ENCODE data around the gene TTC16.

The TTC16 gene

GRCh38 chr9:127697575-127697974, 18.3 kb upstream of the TTC16 start:
- DNase-seq (ENCODE audit: low spot score): no peak
- H3K27ac ChIP-seq: 0 out of 2 replicates have a peak overlapping the region, but pooled peaks have one; percentile 0
- ChIA-PET CTCF (no interaction called here), POLR2A (ENCODE audit: low non-redundant PET) (no interaction called here)
- TF ChIP-seq CTCF (conservative IDR thresholded peaks at IDR 0.05; ENCODE audit: low read depth): no peak

GRCh38 chr9:127698386-127698785, 17.5 kb upstream of the TTC16 start:
- H3K27ac ChIP-seq: no peak overlapping the region
- CTCF ChIA-PET: no interaction called here
- no peak for TF ChIP-seq CTCF (conservative IDR thresholded peaks at IDR 0.05; ENCODE audit: low read depth)
- POLR2A ChIA-PET (ENCODE audit: low non-redundant PET): no interaction called here
- DNase-seq (ENCODE audit: low spot score): no peak

- TF ChIP-seq CTCF (conservative IDR thresholded peaks at IDR 0.05; ENCODE audit: low read depth): no peak
- DNase-seq (ENCODE audit: low spot score): peak; percentile 100
- ChIA-PET POLR2A (ENCODE audit: low non-redundant PET) (no interaction called here), CTCF (interaction anchor here (0.5 to 0.6 kb wide), 2 partner anchors 30 to 867 kb away, joined by 3 read pairs; no protein-coding TSS in a partner anchor)
- H3K27ac ChIP-seq: peak overlapping the region; percentile 21; the same call in 1 of the 2 replicates
Observed at GRCh38 chr9:127698985-127699670, 16.8 kb upstream of the TTC16 start.

GRCh38 chr9:127700140-127700539, 15.7 kb upstream of the TTC16 start:
- no peak overlapping the region for H3K27ac ChIP-seq
- POLR2A ChIA-PET (ENCODE audit: low non-redundant PET): no interaction called here
- no peak for TF ChIP-seq CTCF (conservative IDR thresholded peaks at IDR 0.05; ENCODE audit: low read depth)
- no peak for DNase-seq (ENCODE audit: low spot score)
- CTCF ChIA-PET: interaction anchor here (0.6 to 1.1 kb wide), 2 partner anchors 35 to 868 kb away, joined by 3 read pairs; partner anchors contain the start of gene TOR2A

- DNase-seq (ENCODE audit: low spot score): no peak
- POLR2A ChIA-PET (ENCODE audit: low non-redundant PET): no interaction called here
- CTCF ChIA-PET: interaction anchor here (1.1 kb wide), 1 partner anchor 34 kb away, joined by 3 read pairs; the partner anchor contains the start of gene TOR2A
- no peak for TF ChIP-seq CTCF (conservative IDR thresholded peaks at IDR 0.05; ENCODE audit: low read depth)
- H3K27ac ChIP-seq: no peak overlapping the region
Observed at GRCh38 chr9:127700594-127701255, 15.2 kb upstream of the TTC16 start.

GRCh38 chr9:127703289-127703946, 12.5 kb upstream of the TTC16 start:
- no peak for TF ChIP-seq CTCF (conservative IDR thresholded peaks at IDR 0.05; ENCODE audit: low read depth)

More at GRCh38 chr9:127703289-127703946, 12.5 kb upstream of the TTC16 start:
- POLR2A ChIA-PET (ENCODE audit: low non-redundant PET): interaction anchor here (0.7 kb wide), 1 partner anchor 99 kb away, joined by 3 read pairs; no protein-coding TSS in a partner anchor
- no peak for DNase-seq (ENCODE audit: low spot score)
- CTCF ChIA-PET: interaction anchor here (1.5 kb wide), 1 partner anchor 10 kb away, joined by 3 read pairs; no protein-coding TSS in a partner anchor
- H3K27ac ChIP-seq: no peak overlapping the region
